HCT116 (cell line): ENCODE results near the gene NPIPA1.
"Not testable (repeated sequence)": the region's sequence is repeated elsewhere in the genome, so short reads cannot be mapped to it uniquely, and the experiment has no call there.

Experiments used
- CBX3 ChIP-seq: IDR thresholded peaks from 2 replicates; pipeline ENCODE4 v1.6.1; 2012; ENCODE audit warnings: low read depth
- EGR1 ChIP-seq: IDR thresholded peaks from 2 replicates; pipeline ENCODE4 v1.6.1; 2012; ENCODE audit warnings: low read depth
- ELF1 ChIP-seq: IDR thresholded peaks from 2 replicates; pipeline ENCODE4 v1.6.1; 2012; ENCODE audit warnings: low read depth, borderline replicate concordance
- EZH2 ChIP-seq: fragments of 200-600 bp; sonication (generic); IDR thresholded peaks from 2 replicates; pipeline ENCODE4 v1.6.1; 2017; ENCODE audit warnings: antibody characterized with exemption, mixed run types
- EZH2phosphoT487 ChIP-seq: fragments of 200-600 bp; IDR thresholded peaks from 2 replicates; pipeline ENCODE4 v1.6.1; 2018; ENCODE audit warnings: antibody characterized with exemption, borderline replicate concordance
- POLR2A ChIP-seq: IDR thresholded peaks from 2 replicates; pipeline ENCODE4 v1.7.0; 2011; ENCODE audit warnings: borderline replicate concordance; ENCODE audit not compliant: insufficient read depth, insufficient read length; ENCODE audit errors: extremely low read depth
- POLR2AphosphoS5 ChIP-seq: IDR thresholded peaks from 2 replicates; pipeline ENCODE4 v1.6.1; 2011; ENCODE audit warnings: mild to moderate bottlenecking, low read depth, low read length, moderate library complexity
- RAD21 ChIP-seq: IDR thresholded peaks from 2 replicates; pipeline ENCODE4 v1.6.1; 2012; ENCODE audit warnings: low read depth, mild to moderate bottlenecking
- SIN3A ChIP-seq: IDR thresholded peaks from 2 replicates; pipeline ENCODE4 v1.6.1; 2012; ENCODE audit warnings: low read depth
- YY1 ChIP-seq: IDR thresholded peaks from 2 replicates; pipeline ENCODE4 v1.6.1; 2011; ENCODE audit warnings: low read length, low read depth, moderate library complexity, mild to moderate bottlenecking; ENCODE audit not compliant: insufficient replicate concordance; ENCODE audit errors: extremely low read depth
- TF ChIP-seq, protein P1 (sequence below), 3 experiments: fragments of 200-600 bp in 1 of 3; sonication (generic) in 1 of 3; IDR thresholded peaks in 2 of 3; conservative IDR thresholded peaks in 1 of 3; 2 replicates each; pipeline ENCODE4 v1.5.1; 2012 to 2017; ENCODE audit warnings: low read depth in 2 of 3, low read length in 2 of 3, antibody characterized with exemption in 1 of 3, borderline replicate concordance in 1 of 3, control low read depth in 1 of 3, mild to moderate bottlenecking in 1 of 3, mixed read lengths in 1 of 3, mixed run types in 1 of 3, moderate library complexity in 1 of 3; ENCODE audit not compliant: insufficient read depth in 1 of 3
- TF ChIP-seq, protein P2 (sequence below): IDR thresholded peaks from 2 replicates; pipeline ENCODE4 v1.6.1; 2012; ENCODE audit warnings: low read depth
- TF ChIP-seq, protein P3 (sequence below): IDR thresholded peaks from 2 replicates; pipeline ENCODE4 v1.6.1; 2012

DNA sequence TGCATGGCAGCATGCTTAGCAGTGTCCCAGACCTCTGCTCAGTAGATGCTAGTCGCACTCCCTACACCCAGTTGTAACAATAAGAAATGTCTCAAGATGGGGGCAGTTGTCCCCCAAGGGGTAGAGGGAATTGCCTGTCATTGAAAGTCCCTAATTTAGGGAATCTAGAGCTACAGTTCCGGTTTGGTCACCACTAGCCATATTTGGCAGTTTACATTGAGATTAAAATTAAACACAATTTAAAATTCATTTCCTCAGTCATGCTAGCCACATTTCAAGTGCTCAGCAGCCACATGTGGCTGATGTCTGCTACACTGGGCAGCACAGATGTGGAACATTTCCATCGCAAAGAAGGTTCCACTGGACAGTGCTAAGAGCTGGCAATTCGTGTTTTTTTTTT, 41.7 kb downstream of the NPIPA1 start:
- TF ChIP-seq, protein P1, sequence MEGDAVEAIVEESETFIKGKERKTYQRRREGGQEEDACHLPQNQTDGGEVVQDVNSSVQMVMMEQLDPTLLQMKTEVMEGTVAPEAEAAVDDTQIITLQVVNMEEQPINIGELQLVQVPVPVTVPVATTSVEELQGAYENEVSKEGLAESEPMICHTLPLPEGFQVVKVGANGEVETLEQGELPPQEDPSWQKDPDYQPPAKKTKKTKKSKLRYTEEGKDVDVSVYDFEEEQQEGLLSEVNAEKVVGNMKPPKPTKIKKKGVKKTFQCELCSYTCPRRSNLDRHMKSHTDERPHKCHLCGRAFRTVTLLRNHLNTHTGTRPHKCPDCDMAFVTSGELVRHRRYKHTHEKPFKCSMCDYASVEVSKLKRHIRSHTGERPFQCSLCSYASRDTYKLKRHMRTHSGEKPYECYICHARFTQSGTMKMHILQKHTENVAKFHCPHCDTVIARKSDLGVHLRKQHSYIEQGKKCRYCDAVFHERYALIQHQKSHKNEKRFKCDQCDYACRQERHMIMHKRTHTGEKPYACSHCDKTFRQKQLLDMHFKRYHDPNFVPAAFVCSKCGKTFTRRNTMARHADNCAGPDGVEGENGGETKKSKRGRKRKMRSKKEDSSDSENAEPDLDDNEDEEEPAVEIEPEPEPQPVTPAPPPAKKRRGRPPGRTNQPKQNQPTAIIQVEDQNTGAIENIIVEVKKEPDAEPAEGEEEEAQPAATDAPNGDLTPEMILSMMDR (IDR thresholded peaks at IDR 0.05 in 2 of 3, conservative IDR thresholded peaks at IDR 0.05 in 1 of 3; ENCODE audit: borderline replicate concordance in 1 of 3, insufficient read depth in 1 of 3, low read depth in 2 of 3, low read length in 2 of 3), result not testable (repeated sequence)
- TF ChIP-seq, protein P2, sequence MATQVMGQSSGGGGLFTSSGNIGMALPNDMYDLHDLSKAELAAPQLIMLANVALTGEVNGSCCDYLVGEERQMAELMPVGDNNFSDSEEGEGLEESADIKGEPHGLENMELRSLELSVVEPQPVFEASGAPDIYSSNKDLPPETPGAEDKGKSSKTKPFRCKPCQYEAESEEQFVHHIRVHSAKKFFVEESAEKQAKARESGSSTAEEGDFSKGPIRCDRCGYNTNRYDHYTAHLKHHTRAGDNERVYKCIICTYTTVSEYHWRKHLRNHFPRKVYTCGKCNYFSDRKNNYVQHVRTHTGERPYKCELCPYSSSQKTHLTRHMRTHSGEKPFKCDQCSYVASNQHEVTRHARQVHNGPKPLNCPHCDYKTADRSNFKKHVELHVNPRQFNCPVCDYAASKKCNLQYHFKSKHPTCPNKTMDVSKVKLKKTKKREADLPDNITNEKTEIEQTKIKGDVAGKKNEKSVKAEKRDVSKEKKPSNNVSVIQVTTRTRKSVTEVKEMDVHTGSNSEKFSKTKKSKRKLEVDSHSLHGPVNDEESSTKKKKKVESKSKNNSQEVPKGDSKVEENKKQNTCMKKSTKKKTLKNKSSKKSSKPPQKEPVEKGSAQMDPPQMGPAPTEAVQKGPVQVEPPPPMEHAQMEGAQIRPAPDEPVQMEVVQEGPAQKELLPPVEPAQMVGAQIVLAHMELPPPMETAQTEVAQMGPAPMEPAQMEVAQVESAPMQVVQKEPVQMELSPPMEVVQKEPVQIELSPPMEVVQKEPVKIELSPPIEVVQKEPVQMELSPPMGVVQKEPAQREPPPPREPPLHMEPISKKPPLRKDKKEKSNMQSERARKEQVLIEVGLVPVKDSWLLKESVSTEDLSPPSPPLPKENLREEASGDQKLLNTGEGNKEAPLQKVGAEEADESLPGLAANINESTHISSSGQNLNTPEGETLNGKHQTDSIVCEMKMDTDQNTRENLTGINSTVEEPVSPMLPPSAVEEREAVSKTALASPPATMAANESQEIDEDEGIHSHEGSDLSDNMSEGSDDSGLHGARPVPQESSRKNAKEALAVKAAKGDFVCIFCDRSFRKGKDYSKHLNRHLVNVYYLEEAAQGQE, result not testable (repeated sequence)
- TF ChIP-seq ELF1, POLR2A, POLR2AphosphoS5, RAD21, EZH2phosphoT487, SIN3A, EGR1, CBX3, EZH2, YY1: not testable (repeated sequence)
- TF ChIP-seq, protein P3, sequence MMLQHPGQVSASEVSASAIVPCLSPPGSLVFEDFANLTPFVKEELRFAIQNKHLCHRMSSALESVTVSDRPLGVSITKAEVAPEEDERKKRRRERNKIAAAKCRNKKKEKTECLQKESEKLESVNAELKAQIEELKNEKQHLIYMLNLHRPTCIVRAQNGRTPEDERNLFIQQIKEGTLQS, result not testable (repeated sequence)
